GM23338 (cell line): ENCODE results near the gene GDE1. TPM values are rescaled to one million over a fixed set of nuclear protein-coding genes. Genes with fewer than 3 reads are reported as not detected.

Experiments used
- ATAC-seq: fragments of 200-7000 bp; cut with Tn5 transposase; 3 replicates; pipeline ENCODE4 v1.9.1; 2020
- DNase-seq: peaks from one replicate; pipeline ENCODE4 v3.0.0-alpha.2; 2015; ENCODE audit warnings: low spot score
- H2AFZ ChIP-seq: fragments of 200-600 bp; sonication (generic); 2 replicates; pipeline ENCODE4 v1.8.0; 2016; ENCODE audit warnings: antibody characterized with exemption, mild to moderate bottlenecking, moderate library complexity
- H3F3A ChIP-seq: fragments of 200-600 bp; sonication (generic); replicated peaks from 2 replicates; pipeline ENCODE4 v1.8.0; 2017; ENCODE audit warnings: antibody characterized with exemption, mixed run types, low read depth
- H3K27ac ChIP-seq: fragments of 200-600 bp; sonication (generic); 2 replicates; pipeline ENCODE4 v1.6.1; 2016; ENCODE audit warnings: low read depth
- H3K27me3 ChIP-seq: fragments of 200-600 bp; sonication (generic); 2 replicates; pipeline ENCODE4 v1.8.0; 2016; ENCODE audit warnings: mild to moderate bottlenecking, mixed run types, moderate library complexity; ENCODE audit not compliant: insufficient read depth
- H3K36me3 ChIP-seq: fragments of 200-600 bp; sonication (generic); 2 replicates; pipeline ENCODE4 v1.8.0; 2016; ENCODE audit warnings: mild to moderate bottlenecking; ENCODE audit not compliant: insufficient read depth
- H3K4me1 ChIP-seq: fragments of 200-600 bp; sonication (generic); 2 replicates; pipeline ENCODE4 v1.8.0; 2016; ENCODE audit warnings: mild to moderate bottlenecking, moderate library complexity; ENCODE audit not compliant: insufficient read depth
- H3K4me2 ChIP-seq: fragments of 200-600 bp; sonication (generic); 2 replicates; pipeline ENCODE4 v1.7.1; 2017; ENCODE audit warnings: mixed run types
- H3K4me3 ChIP-seq: fragments of 200-600 bp; sonication (generic); 2 replicates; pipeline ENCODE4 v1.6.1; 2016; ENCODE audit warnings: mixed run types
- H3K79me2 ChIP-seq: fragments of 200-600 bp; sonication (generic); replicated peaks from 2 replicates; pipeline ENCODE4 v1.8.0; 2017; ENCODE audit warnings: mild to moderate bottlenecking; ENCODE audit not compliant: insufficient read depth
- H3K9me2 ChIP-seq: fragments of 200-600 bp; sonication (generic); 2 replicates; pipeline ENCODE4 v1.8.0; 2017; ENCODE audit not compliant: insufficient read depth
- H4K20me1 ChIP-seq: fragments of 200-600 bp; sonication (generic); replicated peaks from 2 replicates; pipeline ENCODE4 v1.8.0; 2017; ENCODE audit warnings: mild to moderate bottlenecking; ENCODE audit not compliant: insufficient read depth
- H3K27ac Mint-ChIP-seq: 2 replicates; pipeline ENCODE4 v1.8.0; 2020; ENCODE audit warnings: inconsistent platforms, mild to moderate bottlenecking, moderate library complexity, mixed read lengths
- H3K27me3 Mint-ChIP-seq: 3 replicates; pipeline ENCODE4 v1.8.0; 2022; ENCODE audit warnings: low read depth, mild to moderate bottlenecking, moderate library complexity, mixed read lengths, inconsistent platforms; ENCODE audit not compliant: insufficient read depth, poor library complexity
- H3K36me3 Mint-ChIP-seq: 3 replicates; pipeline ENCODE4 v1.8.0; 2021; ENCODE audit warnings: low read depth, mild to moderate bottlenecking, inconsistent platforms, moderate library complexity, mixed read lengths
- H3K4me1 Mint-ChIP-seq: 3 replicates; pipeline ENCODE4 v1.8.0; 2020; ENCODE audit warnings: mild to moderate bottlenecking, inconsistent platforms, mixed read lengths
- H3K4me3 Mint-ChIP-seq: 3 replicates; pipeline ENCODE4 v1.8.0; 2021; ENCODE audit warnings: moderate library complexity, mild to moderate bottlenecking, inconsistent platforms, mixed read lengths
- H3K9me3 Mint-ChIP-seq: 3 replicates; pipeline ENCODE4 v1.8.0; 2020; ENCODE audit warnings: moderate library complexity, mild to moderate bottlenecking, inconsistent platforms, mixed read lengths
- CREB1 ChIP-seq: fragments of 250-450 bp; sonication (Bioruptor Pico); IDR thresholded peaks from 2 replicates; pipeline ENCODE4 v1.5.0; 2020; ENCODE audit warnings: low read depth, mild to moderate bottlenecking, moderate library complexity
- EZH2 ChIP-seq: fragments of 200-600 bp; sonication (generic); IDR thresholded peaks from one replicate; pipeline ENCODE4 v1.8.0; 2017; ENCODE audit warnings: antibody characterized with exemption, mild to moderate bottlenecking, low read depth; ENCODE audit not compliant: unreplicated experiment
- JUNB ChIP-seq: IDR thresholded peaks from one replicate; pipeline ENCODE4 v1.6.1; 2016; ENCODE audit warnings: antibody characterized with exemption; ENCODE audit not compliant: unreplicated experiment
- NANOG ChIP-seq: IDR thresholded peaks from 2 replicates; pipeline ENCODE4 v1.6.1; 2016; ENCODE audit warnings: antibody characterized with exemption, borderline replicate concordance
- POLR2AphosphoS5 ChIP-seq: IDR thresholded peaks from 2 replicates; pipeline ENCODE4 v1.6.1; 2016; ENCODE audit warnings: antibody characterized with exemption, low read depth
- ZNF114 ChIP-seq: fragments of 250-450 bp; sonication (Bioruptor Pico); IDR thresholded peaks from 2 replicates; pipeline ENCODE4 v1.5.0; 2020; ENCODE audit warnings: mild to moderate bottlenecking, moderate library complexity
- ZNF331 ChIP-seq: fragments of 250-450 bp; sonication (Bioruptor Pico); IDR thresholded peaks from 2 replicates; pipeline ENCODE4 v1.5.0; 2020; ENCODE audit warnings: low read depth, mild to moderate bottlenecking, moderate library complexity
- polyA plus RNA-seq: library from polyadenylated mRNA; unstranded; fragments of >200 nt; fragmentation: Nextera tagmentation; extraction: Ambion mirVana; gene quantifications from 2 replicates; pipeline ENCODE4 v1.2.1, GENCODE V29; 2016
- total RNA-seq: library from RNA; depleted of rRNA; stranded (reverse); fragments of >200 nt; shearing (Covaris generic); gene quantifications from 2 replicates; pipeline ENCODE4 v1.2.3, GENCODE V29; 2014
- TF ChIP-seq, protein P1 (sequence below): IDR thresholded peaks from one replicate; pipeline ENCODE4 v1.6.1; 2018; ENCODE audit warnings: antibody characterized with exemption; ENCODE audit not compliant: unreplicated experiment
- TF ChIP-seq, protein P2 (sequence below): IDR thresholded peaks from 2 replicates; pipeline ENCODE4 v1.6.1; 2016; ENCODE audit warnings: antibody characterized with exemption
- TF ChIP-seq, protein P3 (sequence below), 2 experiments: fragments of 200-600 bp in 1 of 2; sonication (generic) in 1 of 2; conservative IDR thresholded peaks; 2 replicates each; pipeline versions ENCODE4 v1.5.1 to v1.6.1; 2016 to 2017; ENCODE audit warnings: antibody characterized with exemption in 2 of 2, low read depth in 2 of 2, mild to moderate bottlenecking in 2 of 2, moderate library complexity in 1 of 2

GDE1 gene
- total and polyA plus RNA-seq, 2 experiments from 2014 or later: 30.0 to 69.3 TPM

DNA sequence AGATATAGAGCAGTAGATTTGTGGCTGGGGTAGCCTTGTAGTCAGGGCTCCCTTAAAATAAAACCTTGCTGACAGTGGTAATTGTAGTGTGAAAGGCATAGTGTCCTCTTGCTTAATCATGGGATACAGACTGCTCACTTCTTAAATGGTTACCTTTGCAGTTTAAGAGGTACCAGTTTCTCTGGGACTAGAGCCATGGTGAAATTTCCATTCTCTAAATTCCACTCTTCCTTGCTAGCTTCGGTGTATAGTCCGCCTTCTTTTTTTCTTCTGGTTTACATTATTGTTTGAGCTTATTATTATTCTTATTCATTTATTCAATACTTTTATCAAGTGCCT lies 3.5 kb upstream of the GDE1 start (continued):
- TF ChIP-seq, protein P1, sequence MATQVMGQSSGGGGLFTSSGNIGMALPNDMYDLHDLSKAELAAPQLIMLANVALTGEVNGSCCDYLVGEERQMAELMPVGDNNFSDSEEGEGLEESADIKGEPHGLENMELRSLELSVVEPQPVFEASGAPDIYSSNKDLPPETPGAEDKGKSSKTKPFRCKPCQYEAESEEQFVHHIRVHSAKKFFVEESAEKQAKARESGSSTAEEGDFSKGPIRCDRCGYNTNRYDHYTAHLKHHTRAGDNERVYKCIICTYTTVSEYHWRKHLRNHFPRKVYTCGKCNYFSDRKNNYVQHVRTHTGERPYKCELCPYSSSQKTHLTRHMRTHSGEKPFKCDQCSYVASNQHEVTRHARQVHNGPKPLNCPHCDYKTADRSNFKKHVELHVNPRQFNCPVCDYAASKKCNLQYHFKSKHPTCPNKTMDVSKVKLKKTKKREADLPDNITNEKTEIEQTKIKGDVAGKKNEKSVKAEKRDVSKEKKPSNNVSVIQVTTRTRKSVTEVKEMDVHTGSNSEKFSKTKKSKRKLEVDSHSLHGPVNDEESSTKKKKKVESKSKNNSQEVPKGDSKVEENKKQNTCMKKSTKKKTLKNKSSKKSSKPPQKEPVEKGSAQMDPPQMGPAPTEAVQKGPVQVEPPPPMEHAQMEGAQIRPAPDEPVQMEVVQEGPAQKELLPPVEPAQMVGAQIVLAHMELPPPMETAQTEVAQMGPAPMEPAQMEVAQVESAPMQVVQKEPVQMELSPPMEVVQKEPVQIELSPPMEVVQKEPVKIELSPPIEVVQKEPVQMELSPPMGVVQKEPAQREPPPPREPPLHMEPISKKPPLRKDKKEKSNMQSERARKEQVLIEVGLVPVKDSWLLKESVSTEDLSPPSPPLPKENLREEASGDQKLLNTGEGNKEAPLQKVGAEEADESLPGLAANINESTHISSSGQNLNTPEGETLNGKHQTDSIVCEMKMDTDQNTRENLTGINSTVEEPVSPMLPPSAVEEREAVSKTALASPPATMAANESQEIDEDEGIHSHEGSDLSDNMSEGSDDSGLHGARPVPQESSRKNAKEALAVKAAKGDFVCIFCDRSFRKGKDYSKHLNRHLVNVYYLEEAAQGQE: no peak
- TF ChIP-seq POLR2AphosphoS5 (no peak), EZH2 (no peak), NANOG (no peak), CREB1 (CRISPR knock-in tag) (no peak), JUNB (no peak), ZNF331 (CRISPR knock-in tag) (no peak)
- TF ChIP-seq, protein P2, sequence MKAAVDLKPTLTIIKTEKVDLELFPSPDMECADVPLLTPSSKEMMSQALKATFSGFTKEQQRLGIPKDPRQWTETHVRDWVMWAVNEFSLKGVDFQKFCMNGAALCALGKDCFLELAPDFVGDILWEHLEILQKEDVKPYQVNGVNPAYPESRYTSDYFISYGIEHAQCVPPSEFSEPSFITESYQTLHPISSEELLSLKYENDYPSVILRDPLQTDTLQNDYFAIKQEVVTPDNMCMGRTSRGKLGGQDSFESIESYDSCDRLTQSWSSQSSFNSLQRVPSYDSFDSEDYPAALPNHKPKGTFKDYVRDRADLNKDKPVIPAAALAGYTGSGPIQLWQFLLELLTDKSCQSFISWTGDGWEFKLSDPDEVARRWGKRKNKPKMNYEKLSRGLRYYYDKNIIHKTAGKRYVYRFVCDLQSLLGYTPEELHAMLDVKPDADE: no peak
- TF ChIP-seq, protein P3, sequence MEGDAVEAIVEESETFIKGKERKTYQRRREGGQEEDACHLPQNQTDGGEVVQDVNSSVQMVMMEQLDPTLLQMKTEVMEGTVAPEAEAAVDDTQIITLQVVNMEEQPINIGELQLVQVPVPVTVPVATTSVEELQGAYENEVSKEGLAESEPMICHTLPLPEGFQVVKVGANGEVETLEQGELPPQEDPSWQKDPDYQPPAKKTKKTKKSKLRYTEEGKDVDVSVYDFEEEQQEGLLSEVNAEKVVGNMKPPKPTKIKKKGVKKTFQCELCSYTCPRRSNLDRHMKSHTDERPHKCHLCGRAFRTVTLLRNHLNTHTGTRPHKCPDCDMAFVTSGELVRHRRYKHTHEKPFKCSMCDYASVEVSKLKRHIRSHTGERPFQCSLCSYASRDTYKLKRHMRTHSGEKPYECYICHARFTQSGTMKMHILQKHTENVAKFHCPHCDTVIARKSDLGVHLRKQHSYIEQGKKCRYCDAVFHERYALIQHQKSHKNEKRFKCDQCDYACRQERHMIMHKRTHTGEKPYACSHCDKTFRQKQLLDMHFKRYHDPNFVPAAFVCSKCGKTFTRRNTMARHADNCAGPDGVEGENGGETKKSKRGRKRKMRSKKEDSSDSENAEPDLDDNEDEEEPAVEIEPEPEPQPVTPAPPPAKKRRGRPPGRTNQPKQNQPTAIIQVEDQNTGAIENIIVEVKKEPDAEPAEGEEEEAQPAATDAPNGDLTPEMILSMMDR (conservative IDR thresholded peaks at IDR 0.05; ENCODE audit: low read depth in 2 of 2): no peak

DNA sequence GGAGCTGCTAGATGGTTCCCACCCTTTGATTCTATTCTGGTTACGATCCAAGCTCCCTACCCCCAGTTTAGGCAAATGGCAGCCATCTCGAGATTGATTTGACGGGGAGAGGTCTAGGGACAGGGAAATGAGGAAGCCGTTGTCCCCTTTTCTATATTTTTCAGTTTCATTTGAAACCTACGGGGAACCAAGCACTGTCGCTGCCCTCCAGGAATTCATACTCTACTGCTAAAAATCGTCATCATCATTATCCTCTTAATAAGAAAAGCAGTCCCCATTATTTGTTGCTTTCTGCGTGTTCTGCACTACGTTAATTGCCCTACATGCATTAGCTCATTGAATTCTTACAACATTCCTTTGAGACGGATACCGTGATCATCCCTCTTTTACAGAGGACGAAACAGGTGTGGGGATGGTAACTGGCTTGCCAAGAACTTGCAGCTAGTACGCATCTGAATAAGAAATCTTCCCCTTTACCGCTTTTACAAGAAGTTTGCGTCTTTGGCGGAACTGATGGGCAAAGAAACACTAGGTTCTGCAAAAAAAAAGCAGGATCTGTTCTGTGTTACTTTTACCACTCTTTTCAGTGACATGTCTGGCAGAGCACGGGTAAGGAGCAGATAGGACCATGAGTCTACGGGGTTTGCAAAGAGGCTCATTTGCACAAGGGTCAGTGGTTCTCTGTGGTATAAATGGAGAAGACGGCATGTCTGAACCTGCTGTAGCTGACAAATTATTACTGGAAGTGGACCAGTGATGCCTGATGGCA lies 2.9 kb upstream of the GDE1 start:
- Histone ChIP-seq H3K27ac (peak overlapping the region; percentile 87; the same call in 1 of the 2 replicates), H3K4me2 (peak overlapping the region; percentile 84), H3F3A (no peaks in the 10 kb centered on the region), H3K4me1 (peaks cover 30% of the 10 kb centered on the region), H3K79me2 (peaks cover 40% of the 10 kb centered on the region), H4K20me1 (peaks cover 7% of the 10 kb centered on the region; the same call in 1 of the 2 replicates), H2AFZ (peak overlapping the region; percentile 66), H3K27me3 (no peaks in the 10 kb centered on the region), H3K9me2 (no peaks in the 10 kb centered on the region), H3K4me3 (peak overlapping the region; percentile 77), H3K36me3 (peaks cover 7% of the 10 kb centered on the region; the same call in 1 of the 2 replicates)
- peaks cover 3% of the 10 kb centered on the region for H3K27me3 Mint-ChIP-seq
- H3K4me3 Mint-ChIP-seq: peak overlapping the region; percentile 97
- ATAC-seq (no peak), DNase-seq (peak; percentile 57)
- H3K27ac Mint-ChIP-seq: no peak overlapping the region
- TF ChIP-seq CREB1 (CRISPR knock-in tag) (no peak), ZNF114 (CRISPR knock-in tag) (no peak)
- H3K4me1 Mint-ChIP-seq: peaks cover 31% of the 10 kb centered on the region
- peaks cover 11% of the 10 kb centered on the region; the same call in 2 of the 3 replicates for H3K36me3 Mint-ChIP-seq
- H3K9me3 Mint-ChIP-seq: no peaks in the 10 kb centered on the region
